Subcutaneous adipose tissue (tissue), 4 donors: ENCODE results near the gene CHST4. TPM values are rescaled to one million over a fixed set of nuclear protein-coding genes. Genes with fewer than 3 reads are reported as not detected.

ENCODE experiments used
- total RNA-seq, 4 donors: library from RNA; depleted of rRNA; stranded (reverse); fragments of >200 nt; gene quantifications; one replicate each; pipeline ENCODE4 v1.1.0, GENCODE V29; 2016
- TF ChIP-seq, protein P1 (sequence below): fragments of 450-650 bp; IDR thresholded peaks from one replicate; pipeline ENCODE4 v1.5.1; 2016; ENCODE audit warnings: low read depth, mild to moderate bottlenecking, control low read depth, antibody characterized with exemption, moderate library complexity

CHST4 gene
- total RNA-seq, 4 donors from 2014 or later = 0.34 to 2.2 TPM; not detected in 2

DNA sequence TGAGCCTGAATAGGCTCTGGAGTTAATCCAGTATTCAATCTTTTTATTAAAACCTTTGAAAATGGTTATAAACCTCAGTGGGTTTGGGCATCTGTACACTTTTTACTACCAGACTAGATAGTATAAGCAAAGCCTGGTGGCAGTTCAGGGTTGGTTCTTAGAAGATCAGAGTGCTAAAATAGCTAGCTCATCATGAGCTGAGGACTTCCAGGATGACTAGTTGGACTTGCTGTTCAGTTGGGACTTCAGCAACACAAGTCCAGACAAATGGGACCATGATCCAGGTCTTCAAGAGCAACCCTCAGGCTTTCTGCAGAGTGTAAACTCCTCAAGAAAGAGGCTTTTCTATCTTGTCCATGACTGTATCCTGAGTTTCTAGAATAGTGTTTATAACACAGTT, 35.9 kb upstream of the CHST4 start:
- TF ChIP-seq, protein P1, sequence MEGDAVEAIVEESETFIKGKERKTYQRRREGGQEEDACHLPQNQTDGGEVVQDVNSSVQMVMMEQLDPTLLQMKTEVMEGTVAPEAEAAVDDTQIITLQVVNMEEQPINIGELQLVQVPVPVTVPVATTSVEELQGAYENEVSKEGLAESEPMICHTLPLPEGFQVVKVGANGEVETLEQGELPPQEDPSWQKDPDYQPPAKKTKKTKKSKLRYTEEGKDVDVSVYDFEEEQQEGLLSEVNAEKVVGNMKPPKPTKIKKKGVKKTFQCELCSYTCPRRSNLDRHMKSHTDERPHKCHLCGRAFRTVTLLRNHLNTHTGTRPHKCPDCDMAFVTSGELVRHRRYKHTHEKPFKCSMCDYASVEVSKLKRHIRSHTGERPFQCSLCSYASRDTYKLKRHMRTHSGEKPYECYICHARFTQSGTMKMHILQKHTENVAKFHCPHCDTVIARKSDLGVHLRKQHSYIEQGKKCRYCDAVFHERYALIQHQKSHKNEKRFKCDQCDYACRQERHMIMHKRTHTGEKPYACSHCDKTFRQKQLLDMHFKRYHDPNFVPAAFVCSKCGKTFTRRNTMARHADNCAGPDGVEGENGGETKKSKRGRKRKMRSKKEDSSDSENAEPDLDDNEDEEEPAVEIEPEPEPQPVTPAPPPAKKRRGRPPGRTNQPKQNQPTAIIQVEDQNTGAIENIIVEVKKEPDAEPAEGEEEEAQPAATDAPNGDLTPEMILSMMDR = no peak

DNA sequence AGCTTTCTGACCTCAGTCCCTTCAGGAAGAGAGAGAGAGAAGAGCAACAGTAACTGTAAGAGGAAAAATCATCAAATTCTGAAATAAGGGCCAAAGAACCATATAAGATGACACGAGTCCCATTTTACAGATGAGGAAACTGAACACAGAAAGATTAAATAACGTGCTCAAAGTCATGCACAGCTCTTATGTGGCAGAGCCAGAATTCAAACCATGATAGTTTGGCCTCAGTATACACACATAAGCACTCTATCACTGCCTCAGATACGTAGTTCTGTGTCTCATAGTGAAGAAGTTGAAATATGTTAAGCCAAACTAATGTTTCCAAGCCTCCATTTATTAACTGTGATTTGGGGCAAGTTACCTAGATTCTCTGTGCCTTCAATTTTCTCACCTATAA, 35.2 kb upstream of the CHST4 start:
- TF ChIP-seq, protein P1 = no peak

DNA sequence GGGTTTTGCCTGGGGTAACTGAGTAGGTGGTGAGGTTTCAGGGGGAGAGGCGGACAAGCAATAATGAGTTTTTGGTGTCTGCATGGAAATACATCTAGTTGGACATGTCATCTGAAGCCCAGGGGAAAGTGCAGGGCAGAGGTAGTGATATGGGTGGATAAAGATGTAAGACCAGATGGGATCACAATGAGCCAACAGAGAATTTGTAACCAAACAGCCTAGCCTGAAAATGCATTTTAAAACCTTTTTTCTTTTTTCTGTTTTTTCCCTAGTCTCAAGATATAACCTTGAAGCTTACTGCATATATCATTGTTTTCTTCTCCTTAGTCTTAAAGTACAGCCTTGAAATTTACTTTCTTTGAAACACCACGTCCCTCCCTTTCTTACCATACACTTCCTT, 33.4 kb upstream of the CHST4 start:
- TF ChIP-seq, protein P1 = no peak

DNA sequence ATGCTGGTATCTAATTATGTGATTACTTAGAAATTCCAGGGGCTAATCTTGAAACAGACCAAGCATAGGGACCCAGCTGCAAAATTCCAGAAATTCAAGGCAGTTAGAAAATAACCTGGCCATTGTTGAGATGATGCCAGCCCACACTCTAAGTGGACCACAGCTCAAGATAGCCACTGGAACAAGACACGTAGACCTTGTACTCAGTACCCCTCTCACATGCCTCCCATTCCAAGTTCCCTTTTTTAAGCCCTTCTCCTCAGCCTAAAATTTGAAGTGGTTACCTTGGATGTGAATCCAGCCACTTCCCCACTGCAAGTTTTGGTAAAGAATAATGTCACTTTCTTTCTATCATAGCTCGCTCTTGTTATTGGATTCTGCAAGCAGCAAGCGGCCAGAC, 33.0 kb upstream of the CHST4 start:
- TF ChIP-seq, protein P1 = no peak

DNA sequence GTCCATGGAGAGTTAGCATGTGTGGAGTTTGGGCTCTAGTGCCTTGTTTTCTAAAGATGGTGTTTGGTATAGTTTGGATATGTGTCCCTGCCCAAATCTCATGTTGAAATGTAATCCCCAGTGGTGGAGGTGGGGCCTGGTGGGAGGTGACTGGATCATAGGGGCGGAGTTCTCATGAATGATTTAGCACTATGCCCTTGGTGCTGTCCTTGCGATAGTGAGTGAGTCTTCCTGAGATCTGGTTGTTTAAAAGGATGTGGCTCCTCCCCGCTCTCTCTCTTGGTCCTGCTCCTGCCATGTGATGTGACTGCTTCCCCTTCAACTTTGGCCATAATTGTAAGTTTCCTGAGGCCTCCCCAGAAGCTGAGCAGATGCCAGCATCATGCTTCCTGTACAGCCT, 28.2 kb upstream of the CHST4 start:
- TF ChIP-seq, protein P1 = no peak

DNA sequence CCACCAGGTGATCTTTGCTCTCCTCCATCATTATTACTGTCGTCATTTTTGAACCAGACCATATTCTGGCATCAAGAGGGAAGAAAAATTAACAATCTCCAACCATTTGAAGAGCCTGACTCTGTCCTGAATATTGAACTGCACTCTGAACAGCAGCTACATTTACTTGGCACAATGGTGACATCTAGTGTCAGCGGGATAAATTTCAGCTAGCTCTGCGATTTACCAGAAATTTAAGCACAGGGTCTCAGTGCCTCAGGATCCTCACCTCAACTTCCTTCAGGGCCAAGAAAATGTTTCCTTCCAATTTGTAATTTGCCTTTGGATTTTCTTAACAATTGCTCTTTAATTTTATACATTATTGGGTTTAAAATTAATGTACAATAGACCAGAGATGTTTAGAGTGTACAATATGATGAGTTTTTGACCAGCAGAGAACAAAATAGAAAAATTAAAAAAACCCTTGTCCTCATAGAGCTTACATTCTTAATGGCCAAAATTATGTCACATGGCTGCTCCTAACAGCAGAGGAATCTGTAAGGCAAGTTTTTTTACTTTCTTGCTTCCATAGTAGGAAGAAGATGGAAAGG, 26.4 kb upstream of the CHST4 start:
- TF ChIP-seq, protein P1 = no peak

DNA sequence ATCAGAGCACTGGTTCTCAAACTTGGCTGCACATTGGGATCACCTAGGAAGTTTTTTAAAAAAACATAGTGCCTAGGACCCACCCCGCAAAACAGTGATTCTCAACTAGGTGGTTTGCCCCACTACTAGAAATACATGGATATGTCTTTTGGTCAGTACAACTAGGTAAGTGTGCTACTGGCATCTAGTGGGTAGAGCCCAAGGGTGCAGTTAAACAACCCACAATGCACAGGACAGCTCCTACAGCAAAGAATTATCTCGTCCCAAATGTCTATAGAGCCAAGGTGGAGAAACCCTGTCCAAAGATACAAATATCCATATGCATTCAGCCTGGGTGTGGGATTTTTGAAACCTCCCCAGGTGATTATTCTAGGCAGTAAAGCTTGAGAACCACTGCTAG, 25.3 kb upstream of the CHST4 start:
- TF ChIP-seq, protein P1 = no peak

DNA sequence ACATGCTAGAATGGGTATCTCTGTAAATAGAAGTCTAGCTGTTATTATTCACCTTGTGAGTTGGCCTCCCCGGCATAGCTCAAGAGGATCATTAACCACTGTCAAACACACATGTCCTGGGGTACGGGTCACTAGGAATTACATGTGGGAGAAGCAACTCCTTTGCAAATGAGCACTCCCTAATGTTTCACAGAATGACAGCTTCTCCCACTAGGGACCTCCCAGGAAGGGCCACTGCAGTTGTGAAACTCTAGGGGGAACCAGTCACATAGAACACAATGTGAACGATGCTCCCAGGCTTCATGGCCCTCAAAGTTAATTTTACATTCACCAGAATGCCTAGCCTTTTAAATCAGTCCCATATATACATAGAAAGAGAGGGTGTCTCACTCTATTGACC, 24.7 kb upstream of the CHST4 start:
- TF ChIP-seq, protein P1 = no peak
